GM23338 (cell line): Measurements from ENCODE around the gene RENBP. TPM values are rescaled to one million over a fixed set of nuclear protein-coding genes. Genes with fewer than 3 reads are reported as not detected.

Source experiments
- ATAC-seq: fragments of 200-7000 bp; cut with Tn5 transposase; 3 replicates; pipeline ENCODE4 v1.9.1; 2020
- DNase-seq: peaks from one replicate; pipeline ENCODE4 v3.0.0-alpha.2; 2015; ENCODE audit warnings: low spot score
- H2AFZ ChIP-seq: fragments of 200-600 bp; sonication (generic); 2 replicates; pipeline ENCODE4 v1.8.0; 2016; ENCODE audit warnings: antibody characterized with exemption, mild to moderate bottlenecking, moderate library complexity
- H3F3A ChIP-seq: fragments of 200-600 bp; sonication (generic); replicated peaks from 2 replicates; pipeline ENCODE4 v1.8.0; 2017; ENCODE audit warnings: antibody characterized with exemption, mixed run types, low read depth
- H3K27ac ChIP-seq: fragments of 200-600 bp; sonication (generic); 2 replicates; pipeline ENCODE4 v1.6.1; 2016; ENCODE audit warnings: low read depth
- H3K27me3 ChIP-seq: fragments of 200-600 bp; sonication (generic); 2 replicates; pipeline ENCODE4 v1.8.0; 2016; ENCODE audit warnings: mild to moderate bottlenecking, mixed run types, moderate library complexity; ENCODE audit not compliant: insufficient read depth
- H3K36me3 ChIP-seq: fragments of 200-600 bp; sonication (generic); 2 replicates; pipeline ENCODE4 v1.8.0; 2016; ENCODE audit warnings: mild to moderate bottlenecking; ENCODE audit not compliant: insufficient read depth
- H3K4me1 ChIP-seq: fragments of 200-600 bp; sonication (generic); 2 replicates; pipeline ENCODE4 v1.8.0; 2016; ENCODE audit warnings: mild to moderate bottlenecking, moderate library complexity; ENCODE audit not compliant: insufficient read depth
- H3K4me2 ChIP-seq: fragments of 200-600 bp; sonication (generic); 2 replicates; pipeline ENCODE4 v1.7.1; 2017; ENCODE audit warnings: mixed run types
- H3K4me3 ChIP-seq: fragments of 200-600 bp; sonication (generic); 2 replicates; pipeline ENCODE4 v1.6.1; 2016; ENCODE audit warnings: mixed run types
- H3K79me2 ChIP-seq: fragments of 200-600 bp; sonication (generic); replicated peaks from 2 replicates; pipeline ENCODE4 v1.8.0; 2017; ENCODE audit warnings: mild to moderate bottlenecking; ENCODE audit not compliant: insufficient read depth
- H3K9me2 ChIP-seq: fragments of 200-600 bp; sonication (generic); 2 replicates; pipeline ENCODE4 v1.8.0; 2017; ENCODE audit not compliant: insufficient read depth
- H4K20me1 ChIP-seq: fragments of 200-600 bp; sonication (generic); replicated peaks from 2 replicates; pipeline ENCODE4 v1.8.0; 2017; ENCODE audit warnings: mild to moderate bottlenecking; ENCODE audit not compliant: insufficient read depth
- H3K27ac Mint-ChIP-seq: 2 replicates; pipeline ENCODE4 v1.8.0; 2020; ENCODE audit warnings: inconsistent platforms, mild to moderate bottlenecking, moderate library complexity, mixed read lengths
- H3K27me3 Mint-ChIP-seq: 3 replicates; pipeline ENCODE4 v1.8.0; 2022; ENCODE audit warnings: low read depth, mild to moderate bottlenecking, moderate library complexity, mixed read lengths, inconsistent platforms; ENCODE audit not compliant: insufficient read depth, poor library complexity
- H3K36me3 Mint-ChIP-seq: 3 replicates; pipeline ENCODE4 v1.8.0; 2021; ENCODE audit warnings: low read depth, mild to moderate bottlenecking, inconsistent platforms, moderate library complexity, mixed read lengths
- H3K4me1 Mint-ChIP-seq: 3 replicates; pipeline ENCODE4 v1.8.0; 2020; ENCODE audit warnings: mild to moderate bottlenecking, inconsistent platforms, mixed read lengths
- H3K4me3 Mint-ChIP-seq: 3 replicates; pipeline ENCODE4 v1.8.0; 2021; ENCODE audit warnings: moderate library complexity, mild to moderate bottlenecking, inconsistent platforms, mixed read lengths
- H3K9me3 Mint-ChIP-seq: 3 replicates; pipeline ENCODE4 v1.8.0; 2020; ENCODE audit warnings: moderate library complexity, mild to moderate bottlenecking, inconsistent platforms, mixed read lengths
- CREB1 ChIP-seq: fragments of 250-450 bp; sonication (Bioruptor Pico); IDR thresholded peaks from 2 replicates; pipeline ENCODE4 v1.5.0; 2020; ENCODE audit warnings: low read depth, mild to moderate bottlenecking, moderate library complexity
- CTCF ChIP-seq, 2 experiments: fragments of 200-600 bp in 1 of 2; sonication (generic) in 1 of 2; conservative IDR thresholded peaks; 2 replicates each; pipeline versions ENCODE4 v1.5.1 to v1.6.1; 2016 to 2017; ENCODE audit warnings: antibody characterized with exemption in 2 of 2, low read depth in 2 of 2, mild to moderate bottlenecking in 2 of 2, moderate library complexity in 1 of 2
- ETS1 ChIP-seq: IDR thresholded peaks from 2 replicates; pipeline ENCODE4 v1.6.1; 2016; ENCODE audit warnings: antibody characterized with exemption
- EZH2 ChIP-seq: fragments of 200-600 bp; sonication (generic); IDR thresholded peaks from one replicate; pipeline ENCODE4 v1.8.0; 2017; ENCODE audit warnings: antibody characterized with exemption, mild to moderate bottlenecking, low read depth; ENCODE audit not compliant: unreplicated experiment
- EZH2phosphoT487 ChIP-seq: fragments of 200-600 bp; sonication (generic); IDR thresholded peaks from one replicate; pipeline ENCODE4 v1.8.1; 2018; ENCODE audit warnings: antibody characterized with exemption; ENCODE audit not compliant: unreplicated experiment
- JUNB ChIP-seq: IDR thresholded peaks from one replicate; pipeline ENCODE4 v1.6.1; 2016; ENCODE audit warnings: antibody characterized with exemption; ENCODE audit not compliant: unreplicated experiment
- NANOG ChIP-seq: IDR thresholded peaks from 2 replicates; pipeline ENCODE4 v1.6.1; 2016; ENCODE audit warnings: antibody characterized with exemption, borderline replicate concordance
- POLR2AphosphoS5 ChIP-seq: IDR thresholded peaks from 2 replicates; pipeline ENCODE4 v1.6.1; 2016; ENCODE audit warnings: antibody characterized with exemption, low read depth
- STAT1 ChIP-seq: IDR thresholded peaks from one replicate; pipeline ENCODE4 v1.6.1; 2016; ENCODE audit warnings: antibody characterized with exemption; ENCODE audit not compliant: unreplicated experiment
- ZNF114 ChIP-seq: fragments of 250-450 bp; sonication (Bioruptor Pico); IDR thresholded peaks from 2 replicates; pipeline ENCODE4 v1.5.0; 2020; ENCODE audit warnings: mild to moderate bottlenecking, moderate library complexity
- ZNF331 ChIP-seq: fragments of 250-450 bp; sonication (Bioruptor Pico); IDR thresholded peaks from 2 replicates; pipeline ENCODE4 v1.5.0; 2020; ENCODE audit warnings: low read depth, mild to moderate bottlenecking, moderate library complexity
- polyA plus RNA-seq: library from polyadenylated mRNA; unstranded; fragments of >200 nt; fragmentation: Nextera tagmentation; extraction: Ambion mirVana; gene quantifications from 2 replicates; pipeline ENCODE4 v1.2.1, GENCODE V29; 2016
- total RNA-seq: library from RNA; depleted of rRNA; stranded (reverse); fragments of >200 nt; shearing (Covaris generic); gene quantifications from 2 replicates; pipeline ENCODE4 v1.2.3, GENCODE V29; 2014
- TF ChIP-seq, protein P1 (sequence below): fragments of 250-450 bp; sonication (Bioruptor Pico); IDR thresholded peaks from 2 replicates; pipeline ENCODE4 v1.5.0; 2020; ENCODE audit warnings: mild to moderate bottlenecking, moderate library complexity
- TF ChIP-seq, protein P2 (sequence below): IDR thresholded peaks from one replicate; pipeline ENCODE4 v1.6.1; 2018; ENCODE audit warnings: antibody characterized with exemption; ENCODE audit not compliant: unreplicated experiment

Gene RENBP
- total and polyA plus RNA-seq, 2 experiments from 2014 or later: 2.0 to 10.3 TPM

GRCh38 chrX:153909980-153910360 is 34.5 kb downstream of the RENBP start:
- ATAC-seq: no peak
- Histone ChIP-seq H3K79me2 (no peaks in the 10 kb centered on the region), H3K36me3 (no peaks in the 10 kb centered on the region), H3K4me2 (no peak overlapping the region), H2AFZ (no peak overlapping the region), H3K27me3 (no peaks in the 10 kb centered on the region), H3K27ac (no peak overlapping the region), H3K9me2 (no peaks in the 10 kb centered on the region), H3K4me3 (no peak overlapping the region), H3K4me1 (no peaks in the 10 kb centered on the region), H4K20me1 (no peaks in the 10 kb centered on the region), H3F3A (no peaks in the 10 kb centered on the region)
- peaks cover 6% of the 10 kb centered on the region; the same call in 2 of the 3 replicates for H3K36me3 Mint-ChIP-seq
- no peak overlapping the region for H3K4me3 Mint-ChIP-seq
- TF ChIP-seq, protein P1, sequence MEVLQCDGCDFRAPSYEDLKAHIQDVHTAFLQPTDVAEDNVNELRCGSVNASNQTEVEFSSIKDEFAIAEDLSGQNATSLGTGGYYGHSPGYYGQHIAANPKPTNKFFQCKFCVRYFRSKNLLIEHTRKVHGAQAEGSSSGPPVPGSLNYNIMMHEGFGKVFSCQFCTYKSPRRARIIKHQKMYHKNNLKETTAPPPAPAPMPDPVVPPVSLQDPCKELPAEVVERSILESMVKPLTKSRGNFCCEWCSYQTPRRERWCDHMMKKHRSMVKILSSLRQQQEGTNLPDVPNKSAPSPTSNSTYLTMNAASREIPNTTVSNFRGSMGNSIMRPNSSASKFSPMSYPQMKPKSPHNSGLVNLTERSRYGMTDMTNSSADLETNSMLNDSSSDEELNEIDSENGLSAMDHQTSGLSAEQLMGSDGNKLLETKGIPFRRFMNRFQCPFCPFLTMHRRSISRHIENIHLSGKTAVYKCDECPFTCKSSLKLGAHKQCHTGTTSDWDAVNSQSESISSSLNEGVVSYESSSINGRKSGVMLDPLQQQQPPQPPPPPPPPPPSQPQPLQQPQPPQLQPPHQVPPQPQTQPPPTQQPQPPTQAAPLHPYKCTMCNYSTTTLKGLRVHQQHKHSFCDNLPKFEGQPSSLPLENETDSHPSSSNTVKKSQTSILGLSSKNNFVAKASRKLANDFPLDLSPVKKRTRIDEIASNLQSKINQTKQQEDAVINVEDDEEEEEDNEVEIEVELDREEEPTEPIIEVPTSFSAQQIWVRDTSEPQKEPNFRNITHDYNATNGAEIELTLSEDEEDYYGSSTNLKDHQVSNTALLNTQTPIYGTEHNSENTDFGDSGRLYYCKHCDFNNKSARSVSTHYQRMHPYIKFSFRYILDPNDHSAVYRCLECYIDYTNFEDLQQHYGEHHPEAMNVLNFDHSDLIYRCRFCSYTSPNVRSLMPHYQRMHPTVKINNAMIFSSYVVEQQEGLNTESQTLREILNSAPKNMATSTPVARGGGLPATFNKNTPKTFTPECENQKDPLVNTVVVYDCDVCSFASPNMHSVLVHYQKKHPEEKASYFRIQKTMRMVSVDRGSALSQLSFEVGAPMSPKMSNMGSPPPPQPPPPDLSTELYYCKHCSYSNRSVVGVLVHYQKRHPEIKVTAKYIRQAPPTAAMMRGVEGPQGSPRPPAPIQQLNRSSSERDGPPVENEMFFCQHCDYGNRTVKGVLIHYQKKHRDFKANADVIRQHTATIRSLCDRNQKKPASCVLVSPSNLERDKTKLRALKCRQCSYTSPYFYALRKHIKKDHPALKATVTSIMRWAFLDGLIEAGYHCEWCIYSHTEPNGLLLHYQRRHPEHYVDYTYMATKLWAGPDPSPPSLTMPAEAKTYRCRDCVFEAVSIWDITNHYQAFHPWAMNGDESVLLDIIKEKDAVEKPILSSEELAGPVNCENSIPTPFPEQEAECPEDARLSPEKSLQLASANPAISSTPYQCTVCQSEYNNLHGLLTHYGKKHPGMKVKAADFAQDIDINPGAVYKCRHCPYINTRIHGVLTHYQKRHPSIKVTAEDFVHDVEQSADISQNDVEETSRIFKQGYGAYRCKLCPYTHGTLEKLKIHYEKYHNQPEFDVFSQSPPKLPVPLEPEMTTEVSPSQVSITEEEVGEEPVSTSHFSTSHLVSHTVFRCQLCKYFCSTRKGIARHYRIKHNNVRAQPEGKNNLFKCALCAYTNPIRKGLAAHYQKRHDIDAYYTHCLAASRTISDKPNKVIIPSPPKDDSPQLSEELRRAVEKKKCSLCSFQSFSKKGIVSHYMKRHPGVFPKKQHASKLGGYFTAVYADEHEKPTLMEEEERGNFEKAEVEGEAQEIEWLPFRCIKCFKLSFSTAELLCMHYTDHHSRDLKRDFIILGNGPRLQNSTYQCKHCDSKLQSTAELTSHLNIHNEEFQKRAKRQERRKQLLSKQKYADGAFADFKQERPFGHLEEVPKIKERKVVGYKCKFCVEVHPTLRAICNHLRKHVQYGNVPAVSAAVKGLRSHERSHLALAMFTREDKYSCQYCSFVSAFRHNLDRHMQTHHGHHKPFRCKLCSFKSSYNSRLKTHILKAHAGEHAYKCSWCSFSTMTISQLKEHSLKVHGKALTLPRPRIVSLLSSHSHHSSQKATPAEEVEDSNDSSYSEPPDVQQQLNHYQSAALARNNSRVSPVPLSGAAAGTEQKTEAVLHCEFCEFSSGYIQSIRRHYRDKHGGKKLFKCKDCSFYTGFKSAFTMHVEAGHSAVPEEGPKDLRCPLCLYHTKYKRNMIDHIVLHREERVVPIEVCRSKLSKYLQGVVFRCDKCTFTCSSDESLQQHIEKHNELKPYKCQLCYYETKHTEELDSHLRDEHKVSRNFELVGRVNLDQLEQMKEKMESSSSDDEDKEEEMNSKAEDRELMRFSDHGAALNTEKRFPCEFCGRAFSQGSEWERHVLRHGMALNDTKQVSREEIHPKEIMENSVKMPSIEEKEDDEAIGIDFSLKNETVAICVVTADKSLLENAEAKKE: no peak
- TF ChIP-seq EZH2phosphoT487: no peak
- no peak for TF ChIP-seq EZH2
- TF ChIP-seq JUNB: no peak
- no peak for TF ChIP-seq ZNF331 (CRISPR knock-in tag)
- no peak for TF ChIP-seq ETS1
- no peak for TF ChIP-seq CTCF (conservative IDR thresholded peaks at IDR 0.05; ENCODE audit: low read depth in 2 of 2)
- TF ChIP-seq, protein P2, sequence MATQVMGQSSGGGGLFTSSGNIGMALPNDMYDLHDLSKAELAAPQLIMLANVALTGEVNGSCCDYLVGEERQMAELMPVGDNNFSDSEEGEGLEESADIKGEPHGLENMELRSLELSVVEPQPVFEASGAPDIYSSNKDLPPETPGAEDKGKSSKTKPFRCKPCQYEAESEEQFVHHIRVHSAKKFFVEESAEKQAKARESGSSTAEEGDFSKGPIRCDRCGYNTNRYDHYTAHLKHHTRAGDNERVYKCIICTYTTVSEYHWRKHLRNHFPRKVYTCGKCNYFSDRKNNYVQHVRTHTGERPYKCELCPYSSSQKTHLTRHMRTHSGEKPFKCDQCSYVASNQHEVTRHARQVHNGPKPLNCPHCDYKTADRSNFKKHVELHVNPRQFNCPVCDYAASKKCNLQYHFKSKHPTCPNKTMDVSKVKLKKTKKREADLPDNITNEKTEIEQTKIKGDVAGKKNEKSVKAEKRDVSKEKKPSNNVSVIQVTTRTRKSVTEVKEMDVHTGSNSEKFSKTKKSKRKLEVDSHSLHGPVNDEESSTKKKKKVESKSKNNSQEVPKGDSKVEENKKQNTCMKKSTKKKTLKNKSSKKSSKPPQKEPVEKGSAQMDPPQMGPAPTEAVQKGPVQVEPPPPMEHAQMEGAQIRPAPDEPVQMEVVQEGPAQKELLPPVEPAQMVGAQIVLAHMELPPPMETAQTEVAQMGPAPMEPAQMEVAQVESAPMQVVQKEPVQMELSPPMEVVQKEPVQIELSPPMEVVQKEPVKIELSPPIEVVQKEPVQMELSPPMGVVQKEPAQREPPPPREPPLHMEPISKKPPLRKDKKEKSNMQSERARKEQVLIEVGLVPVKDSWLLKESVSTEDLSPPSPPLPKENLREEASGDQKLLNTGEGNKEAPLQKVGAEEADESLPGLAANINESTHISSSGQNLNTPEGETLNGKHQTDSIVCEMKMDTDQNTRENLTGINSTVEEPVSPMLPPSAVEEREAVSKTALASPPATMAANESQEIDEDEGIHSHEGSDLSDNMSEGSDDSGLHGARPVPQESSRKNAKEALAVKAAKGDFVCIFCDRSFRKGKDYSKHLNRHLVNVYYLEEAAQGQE: no peak
- no peak for TF ChIP-seq STAT1
- TF ChIP-seq POLR2AphosphoS5: no peak
- TF ChIP-seq CREB1 (CRISPR knock-in tag): no peak
- no peak for TF ChIP-seq ZNF114 (CRISPR knock-in tag)
- TF ChIP-seq NANOG: no peak
- H3K27me3 Mint-ChIP-seq: no peaks in the 10 kb centered on the region
- DNase-seq: no peak
- H3K4me1 Mint-ChIP-seq: no peaks in the 10 kb centered on the region; the same call in 1 of the 3 replicates
- H3K27ac Mint-ChIP-seq: no peak overlapping the region
- no peaks in the 10 kb centered on the region for H3K9me3 Mint-ChIP-seq
